ENCODE data around the gene MRPS18A. TPM values are rescaled to one million over a fixed set of nuclear protein-coding genes. Genes with fewer than 3 reads are reported as not detected.

MRPS18A gene
- total RNA-seq, 4 donors from 2014 or later = 161 to 171 (median 168) TPM

DNA sequence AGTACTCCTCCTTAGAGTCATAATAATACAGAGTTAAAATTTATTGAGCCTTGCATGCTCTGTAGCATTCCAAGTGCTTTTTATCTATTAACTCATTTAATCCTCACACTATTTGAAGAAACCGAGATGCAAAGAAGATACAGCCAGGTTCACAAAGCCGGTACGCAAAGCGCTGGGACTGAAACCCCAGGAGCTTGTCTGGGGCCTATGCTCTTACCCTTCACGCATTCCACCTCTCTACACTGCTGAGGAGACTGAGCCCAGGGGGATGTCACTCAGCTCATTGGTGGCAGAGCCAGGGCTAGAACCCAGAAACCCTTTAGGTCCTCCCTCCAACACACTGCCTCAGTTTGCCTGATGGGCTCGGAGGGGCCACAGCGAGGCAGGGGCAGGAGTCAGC is 19.7 kb upstream of the MRPS18A start:
- Histone ChIP-seq H3K9me3 (no peaks in the 10 kb centered on the region), H3K27me3 (no peaks in the 10 kb centered on the region), H3K4me3 (no peak overlapping the region), H3K27ac (no peak overlapping the region), H3K36me3 (no peaks in the 10 kb centered on the region), H3K4me1 (peaks cover 12 to 18% of the 10 kb centered on the region in 2 donors)
- ATAC-seq (no peak), DNase-seq (no peak)
- in situ Hi-C loops (cut with MboI; ENCODE audit: low sequenced_read_pairs in 4 of 4) = no loop called here
- intact Hi-C loops (cut with DNase I; ENCODE audit: low total_unique reads) = no loop called here
- TF ChIP-seq, protein P1, sequence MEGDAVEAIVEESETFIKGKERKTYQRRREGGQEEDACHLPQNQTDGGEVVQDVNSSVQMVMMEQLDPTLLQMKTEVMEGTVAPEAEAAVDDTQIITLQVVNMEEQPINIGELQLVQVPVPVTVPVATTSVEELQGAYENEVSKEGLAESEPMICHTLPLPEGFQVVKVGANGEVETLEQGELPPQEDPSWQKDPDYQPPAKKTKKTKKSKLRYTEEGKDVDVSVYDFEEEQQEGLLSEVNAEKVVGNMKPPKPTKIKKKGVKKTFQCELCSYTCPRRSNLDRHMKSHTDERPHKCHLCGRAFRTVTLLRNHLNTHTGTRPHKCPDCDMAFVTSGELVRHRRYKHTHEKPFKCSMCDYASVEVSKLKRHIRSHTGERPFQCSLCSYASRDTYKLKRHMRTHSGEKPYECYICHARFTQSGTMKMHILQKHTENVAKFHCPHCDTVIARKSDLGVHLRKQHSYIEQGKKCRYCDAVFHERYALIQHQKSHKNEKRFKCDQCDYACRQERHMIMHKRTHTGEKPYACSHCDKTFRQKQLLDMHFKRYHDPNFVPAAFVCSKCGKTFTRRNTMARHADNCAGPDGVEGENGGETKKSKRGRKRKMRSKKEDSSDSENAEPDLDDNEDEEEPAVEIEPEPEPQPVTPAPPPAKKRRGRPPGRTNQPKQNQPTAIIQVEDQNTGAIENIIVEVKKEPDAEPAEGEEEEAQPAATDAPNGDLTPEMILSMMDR (IDR thresholded peaks at IDR 0.05 in 4 of 5, conservative IDR thresholded peaks at IDR 0.05 in 1 of 5) = no peak
- no peak for TF ChIP-seq POLR2A (IDR thresholded peaks at IDR 0.05)

DNA sequence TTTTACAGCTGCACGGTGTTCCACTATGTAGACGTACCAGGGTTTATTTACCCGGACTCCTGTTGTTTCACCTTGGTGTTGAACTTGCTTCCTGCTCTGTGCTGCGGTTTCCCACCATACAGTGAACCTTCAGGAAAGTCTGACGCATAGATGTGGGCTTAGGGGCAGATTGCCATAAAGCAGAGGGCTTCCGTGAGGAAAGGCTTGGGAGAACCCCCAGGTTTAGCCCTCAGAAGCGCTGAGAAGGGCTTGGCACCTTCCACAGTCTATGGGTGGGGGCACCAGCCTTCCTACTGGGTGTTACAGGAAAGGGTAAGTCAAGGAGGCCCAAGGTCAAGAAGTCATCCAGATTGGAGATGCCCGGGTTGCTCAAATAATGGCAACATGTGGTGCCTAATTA is 19.2 kb upstream of the MRPS18A start:
- Histone ChIP-seq H3K4me1 (peaks cover 17 to 23% of the 10 kb centered on the region in 2 donors), H3K27ac (peak overlapping the region in 2 of 4 donors; percentile 27 to 36), H3K9me3 (no peaks in the 10 kb centered on the region), H3K27me3 (no peaks in the 10 kb centered on the region), H3K36me3 (no peaks in the 10 kb centered on the region), H3K4me3 (no peak overlapping the region)
- no peak for DNase-seq
- no peak for ATAC-seq
- TF ChIP-seq, protein P1 (IDR thresholded peaks at IDR 0.05 in 4 of 5, conservative IDR thresholded peaks at IDR 0.05 in 1 of 5) = no peak
- no peak for TF ChIP-seq POLR2A (IDR thresholded peaks at IDR 0.05)
- in situ Hi-C loops (cut with MboI; ENCODE audit: low sequenced_read_pairs in 4 of 4) = no loop called here
- intact Hi-C loops (cut with DNase I; ENCODE audit: low total_unique reads) = no loop called here

DNA sequence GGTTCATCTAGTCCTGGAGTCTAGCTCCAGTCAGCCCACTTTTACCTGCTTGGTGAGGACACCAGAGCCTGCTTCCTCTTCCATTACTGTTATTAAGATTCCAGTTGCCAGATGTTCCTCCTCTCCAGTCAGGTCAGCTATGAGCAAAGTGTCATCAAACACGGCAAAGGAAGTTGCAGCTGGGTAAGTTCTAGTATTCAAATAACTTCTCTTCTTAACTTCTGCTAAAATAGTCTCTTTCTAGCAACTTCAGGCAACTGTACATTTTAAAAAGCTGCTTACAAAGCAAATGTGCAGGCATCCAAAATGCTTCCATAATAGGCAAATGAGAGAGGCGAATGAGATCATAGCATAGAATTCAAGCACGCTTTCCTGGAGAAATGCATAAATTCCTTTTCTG is 18.4 kb upstream of the MRPS18A start:
- TF ChIP-seq, protein P1 (IDR thresholded peaks at IDR 0.05 in 4 of 5, conservative IDR thresholded peaks at IDR 0.05 in 1 of 5) = no peak
- TF ChIP-seq POLR2A (IDR thresholded peaks at IDR 0.05) = no peak
- intact Hi-C loops (cut with DNase I; ENCODE audit: low total_unique reads) = no loop called here
- H3K4me1 ChIP-seq = peaks cover 20 to 29% of the 10 kb centered on the region in 2 donors

DNA sequence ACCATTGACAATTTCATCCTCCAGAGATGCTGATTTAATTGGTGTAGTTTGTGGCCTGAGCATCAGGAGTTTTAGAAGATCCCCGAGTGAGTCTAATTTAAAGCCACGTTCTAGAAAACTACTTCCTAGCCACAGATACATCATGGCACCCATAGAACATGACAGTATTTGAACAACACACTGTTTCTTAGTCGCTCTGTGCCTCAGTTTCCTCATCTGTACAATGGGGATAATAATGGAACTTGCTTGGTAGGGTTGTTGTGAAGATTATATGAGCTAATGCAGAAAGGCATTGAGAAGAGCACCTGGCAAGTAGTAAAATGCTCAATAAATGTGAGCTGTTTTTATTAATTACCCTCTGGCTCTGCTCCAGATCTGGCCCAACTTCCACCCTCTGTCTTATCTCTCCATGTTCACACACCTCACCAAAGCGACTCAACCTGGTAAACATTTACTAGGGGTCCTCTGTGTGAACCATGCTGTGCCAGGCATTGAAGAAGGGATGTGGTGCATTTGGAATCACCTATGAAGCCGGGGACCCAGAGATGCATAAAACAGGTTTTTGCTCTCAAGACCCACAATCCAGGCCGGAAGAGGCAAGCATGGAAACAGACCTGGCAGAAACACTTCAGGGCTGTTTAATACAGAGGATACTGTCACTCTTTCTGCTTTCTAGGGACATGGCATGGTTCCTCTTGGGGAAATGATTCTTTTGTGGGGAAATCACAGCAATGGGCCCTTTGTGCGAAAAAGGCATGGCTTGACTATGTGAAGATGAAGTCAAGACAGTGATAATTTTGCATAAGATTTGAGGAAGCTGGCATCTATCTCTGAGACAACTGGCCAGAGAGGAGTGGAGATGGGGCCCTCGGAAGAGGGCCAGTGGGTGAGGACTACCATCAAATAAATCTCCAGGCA is 16.2 kb upstream of the MRPS18A start:
- Histone ChIP-seq H3K9me3 (no peaks in the 10 kb centered on the region), H3K27me3 (no peaks in the 10 kb centered on the region), H3K27ac (peak overlapping the region; percentile 79 to 84 (median 82)), H3K4me1 (peaks cover 27 to 46% of the 10 kb centered on the region in 2 donors), H3K4me3 (no peak overlapping the region), H3K36me3 (no peaks in the 10 kb centered on the region)
- intact Hi-C loops (cut with DNase I; ENCODE audit: low total_unique reads) (loop anchor here (2.0 to 5.0 kb wide), 2 partner anchors 37 to 54 kb away; no protein-coding TSS in a partner anchor), in situ Hi-C loops (cut with MboI; ENCODE audit: low sequenced_read_pairs in 4 of 4) (no loop called here)
- no peak for DNase-seq
- ATAC-seq = no peak
- no peak for TF ChIP-seq POLR2A (IDR thresholded peaks at IDR 0.05)
- TF ChIP-seq, protein P1 (IDR thresholded peaks at IDR 0.05 in 4 of 5, conservative IDR thresholded peaks at IDR 0.05 in 1 of 5) = no peak

More for the DNA sequence above, 18.4 kb upstream of the MRPS18A start:
- DNase-seq = no peak
- no peak overlapping the region for H3K4me3 ChIP-seq
- ATAC-seq = no peak
- H3K36me3 ChIP-seq = no peaks in the 10 kb centered on the region
- no peaks in the 10 kb centered on the region for H3K9me3 ChIP-seq
- H3K27me3 ChIP-seq = no peaks in the 10 kb centered on the region
- in situ Hi-C loops (cut with MboI; ENCODE audit: low sequenced_read_pairs in 4 of 4) = no loop called here
- H3K27ac ChIP-seq = peak overlapping the region in 3 of 4 donors; percentile 27 to 50 (median 36)
